GM19397 (cell line): Measurements from ENCODE around the gene CNPY3.
A peak's percentile ranks its signal among the peaks of the same experiment; 100 is the strongest.
"Not testable (repeated sequence)": the region's sequence is repeated elsewhere in the genome, so short reads cannot be mapped to it uniquely, and the experiment has no call there.

Source experiments
- ATAC-seq: cut with Tn5 transposase; IDR thresholded peaks from one replicate; pipeline ENCODE4 v1.9.1; 2021; ENCODE audit warnings: mild to moderate bottlenecking, moderate library complexity; ENCODE audit not compliant: unreplicated experiment

Gene CNPY3

GRCh38 chr6:42914546-42914945, 14.7 kb upstream of the CNPY3 start:
- no peak for ATAC-seq

- no peak for ATAC-seq
These were observed 13.5 kb upstream of the CNPY3 start, which contains the start of gene PTCRA for GRCh38 chr6:42915732-42916131. Gene PTCRA (plus strand): TSS chr6:42916053. CDS start chr6:42916070, 17 bp downstream.

GRCh38 chr6:42916288-42916687, 13.0 kb upstream of the CNPY3 start:
- ATAC-seq = no peak

GRCh38 chr6:42921801-42922200, 7.5 kb upstream of the CNPY3 start:
- no peak for ATAC-seq

GRCh38 chr6:42923666-42924065, 5.6 kb upstream of the CNPY3 start:
- ATAC-seq = no peak

- no peak for ATAC-seq
These were observed 3.9 kb upstream of the CNPY3 start for GRCh38 chr6:42925248-42925857.

DNA sequence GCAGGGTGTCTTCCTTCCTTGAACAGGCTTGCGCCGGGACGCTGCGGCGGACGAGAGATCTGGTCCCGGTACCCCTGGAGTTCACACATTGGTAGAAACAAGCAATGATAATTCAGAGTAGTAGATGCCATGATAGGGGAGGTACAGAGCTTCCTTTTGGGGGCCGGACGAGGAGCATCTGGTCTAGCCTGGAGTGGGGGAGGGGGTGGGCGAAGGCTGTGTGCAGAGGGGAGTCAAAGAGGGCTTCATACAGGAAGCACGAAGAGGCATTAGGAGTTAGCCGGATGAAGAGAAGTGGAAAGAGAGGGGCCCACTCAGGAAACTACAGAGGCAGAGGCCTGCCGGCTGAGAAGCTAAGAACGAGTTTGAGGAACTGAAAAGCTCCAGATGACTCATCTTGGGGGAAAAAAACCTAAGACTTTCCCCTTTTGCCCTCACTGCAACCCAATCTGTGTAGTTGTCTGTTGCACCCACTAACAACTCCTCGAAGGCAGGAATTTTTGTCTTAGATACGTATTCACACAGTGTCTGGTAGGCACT, 611 bp downstream of the CNPY3 start:
- peak; percentile 53 for ATAC-seq

GRCh38 chr6:42932412-42932811, 3.1 kb downstream of the CNPY3 start:
- ATAC-seq = no peak

DNA sequence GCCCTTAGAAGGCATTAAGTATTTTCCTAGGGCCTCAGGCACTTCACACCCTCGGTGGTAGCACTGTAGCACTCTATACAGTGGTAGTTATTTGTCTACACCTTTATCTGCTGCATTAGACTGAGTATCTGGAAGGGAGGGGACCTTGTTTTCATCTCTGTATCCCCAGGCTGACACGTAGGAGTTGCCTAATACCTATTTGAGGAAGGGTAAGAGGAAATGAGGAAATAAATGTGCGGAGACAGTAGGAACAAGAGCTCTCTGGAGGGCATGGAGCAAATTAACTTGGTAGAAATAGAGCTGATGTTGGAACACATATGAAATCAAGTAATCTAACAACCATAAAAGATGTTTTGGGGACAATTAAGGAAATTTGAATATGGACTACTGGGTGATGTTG, 3.9 kb downstream of the CNPY3 start:
- no peak for ATAC-seq

DNA sequence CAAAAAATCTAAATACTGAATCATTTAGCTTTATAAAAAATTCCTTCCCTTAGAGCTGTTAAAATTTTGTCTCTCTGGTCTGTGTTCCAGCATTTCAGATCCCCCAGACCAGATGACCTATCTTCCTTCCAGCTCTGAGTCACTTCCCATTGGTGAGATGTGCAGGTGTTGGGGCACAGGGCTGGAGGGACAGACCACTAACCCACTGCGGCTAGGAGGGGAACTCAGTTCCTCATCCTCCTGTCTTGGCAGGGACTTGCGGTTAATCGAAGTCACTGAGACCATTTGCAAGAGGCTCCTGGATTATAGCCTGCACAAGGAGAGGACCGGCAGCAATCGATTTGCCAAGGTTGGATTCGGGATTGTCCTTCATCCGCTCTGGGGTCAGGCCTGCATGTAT, 6.0 kb downstream of the CNPY3 start:
- no peak for ATAC-seq

GRCh38 chr6:42936398-42936797, 7.1 kb downstream of the CNPY3 start:
- ATAC-seq = no peak

- no peak for ATAC-seq
These were observed 8.5 kb downstream of the CNPY3 start for GRCh38 chr6:42937548-42938427.

DNA sequence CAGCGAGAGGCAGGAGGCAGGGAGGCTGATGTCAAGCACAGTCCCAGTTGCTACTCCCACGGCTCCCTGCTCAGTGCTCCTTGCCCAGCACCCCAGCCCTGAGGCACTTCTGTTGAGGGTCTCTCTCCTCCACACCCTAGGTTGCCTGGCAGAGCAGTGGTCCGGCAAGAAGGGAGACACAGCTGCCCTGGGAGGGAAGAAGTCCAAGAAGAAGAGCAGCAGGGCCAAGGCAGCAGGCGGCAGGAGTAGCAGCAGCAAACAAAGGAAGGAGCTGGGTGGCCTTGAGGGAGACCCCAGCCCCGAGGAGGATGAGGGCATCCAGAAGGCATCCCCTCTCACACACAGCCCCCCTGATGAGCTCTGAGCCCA, 9.1 kb downstream of the CNPY3 start:
- ATAC-seq = no peak

DNA sequence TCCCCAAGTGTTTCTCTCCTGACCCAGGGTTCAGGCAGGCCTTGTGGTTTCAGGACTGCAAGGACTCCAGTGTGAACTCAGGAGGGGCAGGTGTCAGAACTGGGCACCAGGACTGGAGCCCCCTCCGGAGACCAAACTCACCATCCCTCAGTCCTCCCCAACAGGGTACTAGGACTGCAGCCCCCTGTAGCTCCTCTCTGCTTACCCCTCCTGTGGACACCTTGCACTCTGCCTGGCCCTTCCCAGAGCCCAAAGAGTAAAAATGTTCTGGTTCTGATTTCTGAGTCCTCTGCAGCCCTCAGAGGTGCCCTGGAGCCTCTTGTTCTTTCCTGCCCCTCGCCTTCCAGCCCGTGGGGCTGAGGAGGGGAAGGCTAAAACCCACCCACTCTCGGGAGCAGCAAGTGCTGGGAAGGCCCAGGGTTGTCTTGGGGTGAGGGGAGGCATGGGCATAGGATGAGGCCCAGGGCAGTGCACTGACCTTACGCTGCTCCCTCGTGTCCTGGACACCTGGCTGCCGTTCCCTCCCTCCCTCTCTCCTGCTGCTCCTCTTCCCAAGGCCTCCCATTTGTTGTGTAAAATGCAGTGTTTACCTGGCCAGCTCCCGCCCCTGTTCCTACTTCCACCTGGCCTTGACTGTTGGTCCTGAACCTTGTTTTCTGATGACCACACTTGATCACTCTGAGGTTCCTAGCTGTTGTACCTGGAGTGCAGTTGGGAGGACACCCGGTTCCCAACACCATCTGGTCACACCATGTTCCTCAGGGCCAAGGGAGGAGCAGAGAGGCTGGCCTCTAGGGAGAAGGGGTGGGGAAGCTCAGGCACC, 9.9 kb downstream of the CNPY3 start:
- ATAC-seq = no peak

- ATAC-seq = no peak
These were observed 10.5 kb downstream of the CNPY3 start for GRCh38 chr6:42939810-42940167.

DNA sequence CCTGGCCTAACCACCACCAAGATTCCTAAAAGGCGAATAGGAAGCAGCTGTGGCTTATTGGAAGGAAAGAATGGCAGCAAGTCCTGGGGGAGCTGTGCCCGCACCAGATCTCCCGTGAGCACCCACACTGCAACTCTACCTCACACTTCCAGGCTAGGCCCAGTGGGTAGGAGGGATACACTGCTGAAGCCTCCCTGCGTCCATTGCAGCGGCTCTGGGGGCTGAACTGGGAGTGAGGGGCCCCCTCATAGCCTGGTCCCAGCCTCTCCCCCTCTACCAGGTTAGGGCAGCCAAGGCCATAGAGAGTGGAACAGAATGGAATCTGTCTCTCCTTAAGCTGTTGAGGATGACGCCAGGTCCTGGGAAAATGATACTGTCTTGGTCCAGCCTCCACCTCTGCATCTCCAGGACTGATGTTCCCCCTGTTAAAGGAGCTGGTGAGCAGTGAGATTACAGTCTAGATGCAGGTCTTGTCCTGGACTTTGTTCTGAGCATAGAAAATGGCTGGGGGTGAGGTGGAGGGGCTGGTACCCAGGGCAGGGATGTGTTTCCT, 11.3 kb downstream of the CNPY3 start:
- no peak for ATAC-seq

DNA sequence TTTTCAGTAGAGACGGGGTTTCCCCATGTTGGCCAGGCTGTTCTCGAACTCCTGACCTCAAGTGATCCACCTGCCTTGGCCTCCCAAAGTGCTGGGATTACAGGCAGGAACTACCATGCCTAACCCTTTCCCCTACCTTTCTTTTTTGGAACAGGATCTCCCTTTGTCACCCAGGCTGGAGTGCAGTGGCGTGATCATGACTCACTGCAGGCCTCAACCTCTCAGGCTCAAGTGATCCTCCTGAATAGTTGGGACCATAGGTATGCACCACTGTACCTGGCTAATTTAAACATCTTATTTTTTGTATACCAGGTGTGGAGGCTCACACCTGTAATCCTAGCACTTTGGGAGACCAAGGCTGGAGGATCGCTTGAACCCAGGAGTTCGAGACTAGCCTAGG, 12.1 kb downstream of the CNPY3 start:
- not testable (repeated sequence) for ATAC-seq

DNA sequence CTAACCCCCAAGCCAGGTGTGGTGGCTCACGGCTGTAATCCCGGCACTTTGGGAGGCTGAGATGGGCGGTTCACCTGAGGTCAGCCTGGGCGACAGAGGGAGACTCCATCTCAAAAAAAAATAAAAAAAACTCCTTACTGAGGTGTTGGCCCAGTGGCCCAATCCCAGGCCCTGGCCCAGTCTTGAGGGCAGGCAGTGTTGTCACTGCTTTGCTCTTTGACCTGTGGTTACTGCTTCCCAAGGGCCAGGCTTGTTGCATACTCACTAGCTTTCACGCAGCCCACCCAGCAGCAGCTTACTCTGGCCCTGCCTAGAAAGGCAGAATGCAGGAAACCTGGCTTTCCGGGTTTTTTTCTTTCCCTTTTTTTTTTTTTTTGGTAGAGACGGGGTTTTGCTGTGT, 13.2 kb downstream of the CNPY3 start:
- ATAC-seq = no peak

DNA sequence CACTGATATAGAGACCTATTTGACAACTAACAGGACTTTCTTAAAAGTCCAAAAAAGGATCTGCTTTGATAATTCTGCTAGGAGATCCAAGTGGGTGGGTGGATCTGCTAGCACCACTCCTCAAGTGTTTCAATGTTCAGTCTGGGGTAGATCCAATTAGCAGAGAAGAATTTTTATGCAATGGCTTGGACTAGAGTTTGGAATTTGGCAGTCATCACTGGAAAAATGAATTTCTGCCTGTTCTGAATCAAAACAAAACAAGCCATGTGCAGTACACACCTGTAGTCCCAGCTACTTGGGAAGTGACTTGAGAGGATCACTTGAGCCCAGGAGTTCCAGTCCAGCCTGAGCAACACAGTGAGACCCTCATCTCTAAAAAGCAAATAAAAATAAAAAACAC, 18.7 kb downstream of the CNPY3 start:
- no peak for ATAC-seq

- ATAC-seq = no peak
These were observed 23.1 kb downstream of the CNPY3 start for GRCh38 chr6:42952389-42952788.

DNA sequence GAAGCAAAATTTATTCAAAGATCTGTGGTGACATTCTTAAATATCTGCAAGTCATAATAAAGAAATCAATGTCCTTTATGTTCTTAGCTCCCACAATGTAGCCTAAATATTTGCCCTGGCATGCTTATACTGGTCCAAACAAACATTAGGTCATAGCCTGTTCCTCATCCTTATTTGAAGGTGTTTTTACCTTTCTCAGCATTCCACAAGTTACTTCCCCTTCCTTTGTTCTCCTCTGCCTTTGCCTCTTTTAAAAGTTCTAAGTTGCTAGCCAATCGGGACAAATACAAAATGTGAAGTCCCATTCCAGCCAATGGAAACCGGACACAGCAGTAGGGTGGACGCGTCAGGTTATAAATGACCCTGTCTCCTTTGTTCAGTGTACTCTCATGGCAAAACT, 25.1 kb downstream of the CNPY3 start:
- ATAC-seq = not testable (repeated sequence)
